ENCODE measurements around the gene RPL41.

GRCh38 chr12:56104815-56105608, 11.4 kb upstream of the RPL41 start:
- TF ChIP-seq CTCF (IDR thresholded peaks at IDR 0.05) (no peak), POLR2A (IDR thresholded peaks at IDR 0.05) (no peak)

Data from esophagus squamous epithelium (tissue), 4 donors.